Activated CD8-positive, alpha-beta T cell treated with anti-CD3 and anti-CD28 coated beads, Interleukin-2, amount 10 ng/mL, durations not matched to agents 7 days and 5 days (primary cell): Measurements from ENCODE around the gene DSTN. TPM values are rescaled to one million over a fixed set of nuclear protein-coding genes. Genes with fewer than 3 reads are reported as not detected.

Experiments
- ATAC-seq: fragments of 150-1000 bp; cut with Tn5 transposase; one replicate; pipeline ENCODE4 v1.10.0; 2021; ENCODE audit warnings: moderate library complexity
- CTCF ChIA-PET: fragments of 350-600 bp; sonication (Branson Sonifier 250); formaldehyde crosslinking; loops from one replicate; lab custom pipeline; 2021; ENCODE audit warnings: antibody characterized with exemption; lab: Charles Lee
- POLR2A ChIA-PET: fragments of 350-600 bp; sonication (Branson Sonifier 250); formaldehyde crosslinking; loops from one replicate; lab custom pipeline; 2021; ENCODE audit warnings: antibody characterized with exemption; lab: Charles Lee
- DNase-seq: peaks from one replicate; pipeline ENCODE4 v3.0.0-alpha.2; 2020
- H3K27ac Mint-ChIP-seq: one replicate; pipeline ENCODE4 v1.8.0; 2021; ENCODE audit warnings: mild to moderate bottlenecking, mixed read lengths
- H3K27me3 Mint-ChIP-seq: one replicate; pipeline ENCODE4 v1.8.0; 2021; ENCODE audit warnings: low read depth, mixed read lengths
- H3K36me3 Mint-ChIP-seq: one replicate; pipeline ENCODE4 v1.8.0; 2021; ENCODE audit warnings: low read depth, mixed read lengths
- H3K4me1 Mint-ChIP-seq: one replicate; pipeline ENCODE4 v1.8.0; 2021; ENCODE audit warnings: low read depth, mixed read lengths
- H3K4me3 Mint-ChIP-seq: one replicate; pipeline ENCODE4 v1.8.0; 2021; ENCODE audit warnings: mild to moderate bottlenecking, mixed read lengths
- H3K9me3 Mint-ChIP-seq: one replicate; pipeline ENCODE4 v1.8.0; 2022; ENCODE audit warnings: mixed read lengths; ENCODE audit not compliant: insufficient read depth
- total RNA-seq, 2 experiments: library from RNA; stranded (reverse); gene quantifications; one replicate each; pipeline ENCODE4 v1.2.3, GENCODE V29; 2021

The DSTN gene
- total RNA-seq, 2 experiments from 2014 or later: 59.0 to 63.6 TPM

DNA sequence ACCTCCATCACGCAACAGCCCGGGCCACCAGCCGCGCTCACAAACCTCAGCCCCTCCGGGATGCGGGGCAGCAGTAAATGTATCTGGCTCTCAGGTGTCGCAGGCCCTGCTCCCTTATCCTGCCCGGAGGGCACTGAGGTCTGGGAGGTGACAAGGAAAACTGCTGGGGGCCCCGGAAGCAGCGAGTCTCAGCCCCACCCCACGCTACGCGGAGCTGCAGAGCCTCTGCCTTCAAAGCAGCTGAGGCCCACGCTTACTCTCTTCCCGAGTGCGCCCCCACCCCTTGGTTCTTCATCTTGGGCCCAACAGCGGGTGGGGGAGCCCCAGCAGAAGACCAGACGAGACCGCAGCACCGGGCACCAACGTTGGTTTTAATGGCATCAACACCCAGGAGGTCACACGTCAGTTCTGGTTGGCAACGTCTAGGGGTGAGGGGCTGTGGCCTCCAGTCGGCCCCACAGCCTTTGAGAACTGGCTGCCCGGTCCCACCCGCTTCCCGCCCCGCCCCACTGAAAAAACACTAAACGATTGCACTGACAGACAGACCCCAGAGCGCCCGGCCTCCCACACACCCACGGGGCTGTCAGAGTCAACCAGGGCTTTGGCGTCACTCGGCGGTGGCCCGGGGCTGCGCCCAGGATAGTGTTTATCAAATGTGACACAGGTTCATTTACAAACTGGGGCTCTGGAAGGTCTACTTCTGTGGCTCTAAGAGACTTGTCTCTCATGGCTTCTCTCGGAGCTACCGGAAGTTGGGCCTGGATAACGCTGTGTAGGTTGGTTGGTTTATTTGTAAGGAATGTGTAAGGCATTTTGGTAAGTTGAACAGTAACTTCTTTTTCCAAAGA is 43.7 kb downstream of the DSTN start:
- Mint-ChIP-seq H3K27ac (peak overlapping the region; percentile 70), H3K4me1 (peaks cover 49% of the 10 kb centered on the region), H3K4me3 (no peak overlapping the region), H3K36me3 (peaks cover 20% of the 10 kb centered on the region), H3K9me3 (no peaks in the 10 kb centered on the region), H3K27me3 (no peaks in the 10 kb centered on the region)
- POLR2A ChIA-PET: interaction anchor here (1.1 kb wide), 1 partner anchor 83 kb away, joined by 5 read pairs; the partner anchor contains the start of gene BFSP1
- CTCF ChIA-PET: interaction anchor here (0.8 to 2.0 kb wide), 6 partner anchors 68 to 108 kb away, joined by 3 to 5 read pairs (median 5); partner anchors contain the start of gene RRBP1
- ATAC-seq (no peak), DNase-seq (no peak)

DNA sequence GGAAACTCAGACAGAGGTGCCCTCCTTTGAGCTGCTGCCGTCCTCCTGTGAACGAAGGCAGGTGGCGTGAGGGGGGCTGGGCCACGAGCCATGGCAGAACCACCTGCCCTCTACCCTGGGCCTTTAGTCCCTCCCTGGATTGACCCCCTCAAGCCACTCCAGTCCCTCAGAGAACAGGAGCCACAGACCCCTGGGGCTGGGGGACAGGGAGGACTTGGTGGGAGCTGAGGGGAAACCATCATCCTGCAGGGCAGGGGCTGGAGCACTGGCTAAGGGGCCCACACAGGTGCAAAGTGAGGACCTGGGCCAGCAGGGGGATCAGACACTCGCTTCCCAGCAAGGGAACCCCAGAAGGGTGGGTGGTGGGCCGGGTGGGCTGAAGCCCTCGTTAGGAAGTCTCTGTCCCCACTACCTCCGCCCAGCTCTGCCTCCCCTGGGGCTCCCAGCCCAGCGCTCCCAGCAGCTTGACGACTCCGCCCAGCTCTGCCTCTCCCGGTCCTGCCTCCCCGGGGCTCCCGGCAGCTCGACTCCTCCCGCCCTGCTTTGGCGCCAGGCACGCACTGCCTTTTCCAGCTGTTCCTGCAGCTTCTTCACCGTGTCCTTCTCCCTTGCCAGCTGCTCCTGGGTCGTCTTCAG is 44.4 kb downstream of the DSTN start:
- Mint-ChIP-seq H3K36me3 (peaks cover 23% of the 10 kb centered on the region), H3K27ac (peak overlapping the region; percentile 70), H3K4me3 (no peak overlapping the region), H3K27me3 (no peaks in the 10 kb centered on the region), H3K4me1 (peaks cover 43% of the 10 kb centered on the region), H3K9me3 (no peaks in the 10 kb centered on the region)
- ATAC-seq (no peak), DNase-seq (no peak)
- CTCF ChIA-PET: interaction anchor here (0.8 to 2.0 kb wide), 2 partner anchors 67 to 74 kb away, joined by 3 to 5 read pairs; partner anchors contain the start of gene RRBP1
- POLR2A ChIA-PET: interaction anchor here (0.8 kb wide), 1 partner anchor 83 kb away, joined by 3 read pairs; the partner anchor contains the start of gene BFSP1

DNA sequence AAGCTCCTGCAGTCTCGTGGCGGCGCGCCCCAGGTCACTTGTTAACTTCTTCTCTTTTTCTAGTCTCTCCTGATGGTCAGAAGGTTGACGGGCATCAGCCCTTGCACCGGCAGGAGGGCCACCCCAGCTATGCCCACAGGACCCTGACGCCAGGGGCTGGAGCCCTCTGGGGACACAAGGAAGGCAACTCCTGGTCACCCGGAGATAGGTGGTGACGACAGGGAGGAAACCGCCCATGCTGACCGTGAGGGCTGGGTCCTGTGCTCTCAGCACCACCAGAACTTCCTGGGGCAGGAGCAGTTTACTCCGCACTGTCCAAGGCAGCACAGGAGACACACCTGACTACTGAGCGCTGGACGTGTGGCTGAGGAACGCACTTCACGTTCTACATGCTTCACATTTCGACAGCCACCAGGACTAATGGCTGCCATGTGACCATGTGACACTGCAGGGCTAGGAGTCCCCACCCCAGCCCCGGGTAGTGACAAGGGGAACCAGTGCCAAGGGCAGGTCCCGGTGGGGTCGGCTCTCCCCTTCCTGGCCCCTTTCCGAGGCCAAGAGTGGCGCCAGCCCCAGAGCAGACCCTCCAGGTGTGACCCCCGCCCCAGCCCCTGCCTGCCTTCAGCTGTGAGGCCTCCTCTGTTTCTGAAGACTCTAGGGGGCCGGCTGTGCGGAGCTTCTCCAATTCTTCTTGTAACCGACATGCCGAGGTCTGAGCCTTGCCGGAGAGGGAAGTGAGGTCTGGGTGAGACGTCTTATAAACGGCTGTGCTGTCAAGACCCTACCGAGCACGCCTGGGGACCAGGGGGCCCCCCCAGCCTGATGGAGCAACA is 45.2 kb downstream of the DSTN start:
- H3K9me3 Mint-ChIP-seq: no peaks in the 10 kb centered on the region
- H3K36me3 Mint-ChIP-seq: peaks cover 22% of the 10 kb centered on the region
- DNase-seq: no peak
- peak overlapping the region; percentile 61 for H3K27ac Mint-ChIP-seq
- ATAC-seq: no peak
- POLR2A ChIA-PET: interaction anchor here (0.8 kb wide), 1 partner anchor 84 kb away, joined by 3 read pairs; the partner anchor contains the start of gene BFSP1
- H3K27me3 Mint-ChIP-seq: no peaks in the 10 kb centered on the region
- peaks cover 36% of the 10 kb centered on the region for H3K4me1 Mint-ChIP-seq
- no peak overlapping the region for H3K4me3 Mint-ChIP-seq
- CTCF ChIA-PET: interaction anchor here (0.8 to 2.0 kb wide), 3 partner anchors 67 to 78 kb away, joined by 3 to 6 read pairs (median 5); partner anchors contain the start of gene RRBP1

DNA sequence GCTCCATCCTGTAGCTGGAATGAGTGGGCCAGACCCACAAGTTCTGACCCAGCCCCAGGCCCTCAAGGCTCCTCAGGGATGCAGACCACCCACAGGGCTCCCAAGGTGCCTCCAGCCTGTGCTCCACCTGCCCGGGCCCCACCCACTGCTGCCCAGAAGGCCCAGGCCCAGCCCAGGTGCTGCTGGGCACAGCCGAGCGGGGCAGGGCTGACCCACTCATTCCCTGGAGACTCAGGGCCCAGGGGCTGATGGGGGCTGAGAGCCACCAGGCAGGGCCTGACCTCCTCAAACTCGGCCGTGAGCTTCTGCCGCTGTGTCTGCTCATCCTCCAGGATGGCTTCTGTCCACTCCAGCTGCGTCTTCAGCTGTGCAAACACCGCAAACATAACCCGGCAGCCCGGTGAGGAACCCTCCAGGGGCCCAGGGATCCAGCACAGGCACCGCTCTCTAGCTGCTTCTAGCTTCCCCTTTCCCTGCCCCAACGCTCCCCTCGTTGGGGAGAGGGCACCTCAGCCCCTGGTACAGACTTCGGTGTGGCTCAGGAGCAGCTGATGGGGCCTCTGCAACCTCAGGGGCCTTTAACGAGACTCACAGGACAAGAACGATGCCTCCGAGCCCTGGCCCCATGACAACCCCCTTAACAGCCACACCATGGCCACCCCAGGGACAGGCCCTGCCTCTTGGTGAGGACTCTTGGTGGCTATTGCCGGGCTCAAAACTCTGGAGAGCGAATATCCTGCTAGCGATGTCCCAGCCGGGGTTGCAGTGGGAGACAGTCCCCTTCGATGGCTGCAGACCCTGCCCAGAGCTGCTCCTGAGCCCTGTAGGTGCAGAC is 46.0 kb downstream of the DSTN start:
- DNase-seq: no peak

DNA sequence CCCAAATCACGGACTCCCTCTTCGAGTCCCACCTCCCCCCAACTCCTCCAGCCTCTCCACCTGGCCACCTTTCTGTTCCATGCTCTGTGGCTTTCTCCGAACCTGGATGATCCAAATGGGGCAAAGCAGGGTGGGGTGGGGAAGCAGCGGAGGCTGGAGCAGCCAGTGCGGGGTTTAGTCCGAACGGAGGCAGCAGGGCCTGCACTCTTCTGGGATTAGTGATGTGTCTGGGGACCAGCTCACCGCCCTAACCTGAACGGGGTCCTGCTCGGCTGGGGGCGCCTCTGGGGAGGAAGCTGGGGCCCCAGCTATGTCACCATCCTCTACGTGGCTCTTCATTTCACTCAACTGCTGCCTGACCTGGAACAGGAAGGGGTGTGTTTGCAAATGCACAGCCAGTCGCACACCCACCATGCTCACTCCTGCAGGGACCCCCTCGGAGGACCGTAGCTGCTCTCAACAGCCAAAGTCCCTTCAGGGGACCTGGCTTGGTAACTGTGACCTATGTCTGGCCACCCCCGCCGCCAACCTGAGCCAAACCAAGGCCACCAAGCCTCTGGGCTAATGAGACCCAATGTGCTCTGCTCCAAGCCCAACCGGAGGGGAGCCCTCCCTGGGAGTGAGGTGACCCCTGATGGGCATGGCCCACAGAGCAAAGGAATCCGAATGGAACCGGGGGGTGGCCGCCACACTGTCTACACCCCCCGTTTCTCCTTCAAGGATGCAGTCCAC is 46.8 kb downstream of the DSTN start:
- peaks cover 25% of the 10 kb centered on the region for H3K36me3 Mint-ChIP-seq
- no peak overlapping the region for H3K27ac Mint-ChIP-seq
- H3K27me3 Mint-ChIP-seq: no peaks in the 10 kb centered on the region
- ATAC-seq: no peak
- no peak for DNase-seq
- no peak overlapping the region for H3K4me3 Mint-ChIP-seq
- H3K9me3 Mint-ChIP-seq: no peaks in the 10 kb centered on the region
- peaks cover 23% of the 10 kb centered on the region for H3K4me1 Mint-ChIP-seq
- ChIA-PET POLR2A (no interaction called here), CTCF (interaction anchor here (1.2 to 2.6 kb wide), 6 partner anchors 46 to 112 kb away, joined by 3 to 18 read pairs (median 5); no protein-coding TSS in a partner anchor)

More for the DNA sequence above, 46.0 kb downstream of the DSTN start:
- Mint-ChIP-seq H3K27ac (no peak overlapping the region), H3K36me3 (peaks cover 25% of the 10 kb centered on the region), H3K4me3 (no peak overlapping the region), H3K9me3 (no peaks in the 10 kb centered on the region), H3K27me3 (no peaks in the 10 kb centered on the region), H3K4me1 (peaks cover 27% of the 10 kb centered on the region)
- ChIA-PET POLR2A (no interaction called here), CTCF (interaction anchor here (1.2 to 2.0 kb wide), 5 partner anchors 66 to 111 kb away, joined by 3 to 6 read pairs (median 4); partner anchors contain the start of gene RRBP1)
- no peak for ATAC-seq

DNA sequence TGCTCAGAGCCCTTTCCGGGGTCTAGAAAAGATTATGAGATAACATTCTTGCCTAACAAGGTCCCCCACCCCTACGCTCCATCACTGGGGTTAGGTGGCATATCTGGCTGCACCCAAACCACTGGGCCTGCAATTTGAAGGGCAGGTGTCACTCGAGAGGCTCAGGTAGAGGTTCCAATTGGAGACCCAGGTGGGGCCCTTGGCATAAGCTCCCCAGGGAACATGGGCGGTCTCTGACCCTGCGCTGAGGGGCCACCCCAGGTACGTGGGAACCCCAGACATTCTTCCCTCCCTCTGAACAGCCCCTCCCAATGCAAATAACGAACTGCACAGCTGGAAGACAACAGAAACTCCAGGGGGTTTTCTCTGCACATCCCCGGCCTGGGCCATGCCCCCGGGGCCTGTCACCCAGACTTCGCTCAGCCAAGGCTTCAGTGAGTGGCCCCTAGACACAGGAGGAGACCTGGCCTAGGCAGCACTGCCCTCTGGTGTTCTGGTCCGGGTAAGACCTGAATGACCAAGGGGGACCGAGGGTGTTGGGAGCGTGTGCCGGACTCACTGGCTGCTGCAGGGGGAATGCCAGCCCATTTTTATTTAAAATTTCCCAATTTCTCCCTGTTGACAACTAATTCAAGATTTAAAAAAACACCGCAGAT is 47.5 kb downstream of the DSTN start:
- Mint-ChIP-seq H3K27me3 (no peaks in the 10 kb centered on the region), H3K9me3 (no peaks in the 10 kb centered on the region), H3K27ac (no peak overlapping the region), H3K4me3 (no peak overlapping the region), H3K4me1 (peaks cover 16% of the 10 kb centered on the region), H3K36me3 (peaks cover 26% of the 10 kb centered on the region)
- ChIA-PET CTCF (interaction anchor here (1.2 to 2.6 kb wide), 7 partner anchors 15 to 113 kb away, joined by 3 to 18 read pairs (median 4); no protein-coding TSS in a partner anchor), POLR2A (no interaction called here)
- peak; percentile 54 for DNase-seq
- ATAC-seq: peak; percentile 40

DNA sequence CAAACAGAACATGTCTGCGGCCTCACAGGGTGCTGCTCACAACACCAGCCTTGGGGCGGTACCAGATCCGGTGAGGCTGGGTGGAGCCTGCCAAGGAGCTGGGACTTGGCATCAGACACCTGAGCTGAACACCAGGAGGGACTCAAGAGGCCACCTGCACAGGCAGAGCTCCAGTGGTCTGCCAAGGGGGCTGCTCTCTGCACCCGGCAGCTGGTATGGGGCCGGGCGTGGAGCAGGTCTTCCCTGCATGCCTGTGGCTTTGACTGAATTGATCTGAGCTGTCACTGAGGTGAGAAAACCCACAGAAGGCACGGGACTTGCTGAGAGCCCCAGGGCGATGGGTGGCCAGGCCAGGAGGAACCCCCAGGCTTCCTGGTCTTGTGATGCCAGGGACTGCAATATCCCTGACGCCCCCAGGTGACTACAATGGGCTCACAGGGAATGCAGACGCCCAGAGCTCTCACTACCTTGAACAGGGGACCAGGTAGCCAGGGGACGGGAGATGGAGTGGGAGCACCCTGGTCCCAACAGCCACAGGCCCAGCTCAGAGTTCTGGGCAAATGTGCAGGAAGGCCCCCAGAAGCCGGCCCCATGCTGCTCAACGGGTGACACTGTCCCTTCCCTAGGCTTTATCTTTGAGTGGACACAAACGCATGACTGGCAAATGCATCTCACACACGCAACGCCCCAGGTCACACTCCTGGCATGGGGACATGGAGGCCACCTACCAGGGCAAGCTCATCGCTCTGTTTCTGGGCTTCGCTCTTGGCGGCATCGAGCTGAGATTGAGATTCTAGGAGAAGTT is 48.2 kb downstream of the DSTN start:
- Mint-ChIP-seq H3K4me1 (peaks cover 9% of the 10 kb centered on the region), H3K27ac (no peak overlapping the region), H3K4me3 (no peak overlapping the region), H3K27me3 (no peaks in the 10 kb centered on the region), H3K36me3 (peaks cover 27% of the 10 kb centered on the region), H3K9me3 (no peaks in the 10 kb centered on the region)
- ChIA-PET POLR2A (no interaction called here), CTCF (interaction anchor here (0.8 to 2.6 kb wide), 7 partner anchors 16 to 381 kb away, joined by 3 to 18 read pairs (median 4); no protein-coding TSS in a partner anchor)
- DNase-seq (no peak), ATAC-seq (no peak)

DNA sequence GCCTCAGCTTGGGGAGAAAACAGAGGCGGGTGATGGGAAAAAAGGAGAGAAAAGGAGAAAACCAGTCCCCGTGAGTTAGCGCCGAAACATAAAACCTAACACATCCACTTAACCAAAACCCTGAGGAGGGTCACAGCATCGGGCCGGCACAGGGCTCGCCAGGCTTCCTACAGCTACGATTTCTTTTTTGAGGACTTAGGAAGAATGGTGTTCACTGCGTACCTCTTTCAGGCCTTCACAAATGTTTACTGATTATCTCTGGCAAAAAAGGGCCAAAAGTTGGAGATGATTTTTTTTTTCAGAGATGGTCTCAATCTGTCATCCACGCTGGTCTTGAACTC is 48.8 kb downstream of the DSTN start:
- Mint-ChIP-seq H3K36me3 (peaks cover 27% of the 10 kb centered on the region), H3K4me3 (no peak overlapping the region), H3K9me3 (no peaks in the 10 kb centered on the region), H3K4me1 (peaks cover 8% of the 10 kb centered on the region), H3K27ac (no peak overlapping the region), H3K27me3 (no peaks in the 10 kb centered on the region)
- ATAC-seq (no peak), DNase-seq (no peak)
- ChIA-PET POLR2A (no interaction called here), CTCF (interaction anchor here (0.8 to 2.6 kb wide), 6 partner anchors 17 to 380 kb away, joined by 3 to 18 read pairs (median 4); no protein-coding TSS in a partner anchor)
